Right cardiac atrium (tissue), 5 donors: ENCODE results near the gene MEX3A. TPM values are rescaled to one million over a fixed set of nuclear protein-coding genes. Genes with fewer than 3 reads are reported as not detected.

Experiments used
- ATAC-seq, 2 donors: fragments of 200-7000 bp; cut with Tn5 transposase; one replicate each; pipeline versions ENCODE4 v1.8.0 to v1.9.1; 2020; ENCODE audit warnings: moderate library complexity in 2 of 2, mild to moderate bottlenecking in 1 of 2
- DNase-seq, 3 donors: peaks; one replicate each; pipeline ENCODE4 v3.0.0-alpha.2; 2020
- H3K27ac ChIP-seq: one replicate; pipeline ENCODE4 v1.5.1; 2013; ENCODE audit warnings: mild to moderate bottlenecking, low read length, control low read depth, moderate library complexity
- H3K27me3 ChIP-seq: one replicate; pipeline ENCODE4 v1.6.1; 2013; ENCODE audit not compliant: control insufficient read depth, insufficient read depth
- H3K4me1 ChIP-seq: one replicate; pipeline ENCODE4 v1.6.1; 2013; ENCODE audit warnings: low read length; ENCODE audit not compliant: control insufficient read depth, insufficient read depth
- H3K4me3 ChIP-seq: one replicate; pipeline ENCODE4 v1.5.1; 2013; ENCODE audit warnings: low read length, control low read depth
- H3K9me3 ChIP-seq: one replicate; pipeline ENCODE4 v1.6.1; 2013; ENCODE audit warnings: low read length; ENCODE audit not compliant: control insufficient read depth
- WGBS: extraction: QIAGEN DNeasy Blood & Tissue Kit; methylation state at CpG from one replicate; pipeline ENCODE4 v1.1.7; 2013; 5-methylcytosine and 5-hydroxymethylcytosine counted together
- intact Hi-C, 4 donors: fragments of 100-400 bp; cut with DNase I; formaldehyde crosslinking; loops; one replicate each; pipeline versions ENCODE4 v1.11.0 to v1.14.0; 2022 to 2023
- polyA plus RNA-seq: library from polyadenylated mRNA; stranded (reverse); fragments of 200-250 nt; gene quantifications from one replicate; pipeline ENCODE4 v1.2.3, GENCODE V29; 2013
- total RNA-seq, 4 donors: library from RNA; stranded (reverse); fragmentation: NEBNext Ultra II Directional; extraction: Animal tissue kit (Norgen Biotek cat#: 25700); gene quantifications; one replicate each; pipeline ENCODE4 v1.2.1, GENCODE V29; 2021
- donor health status: healthy with polysubstance abuse.
- donor health status: DM: no; HTN: yes; CAD: no.
- donor health status: DM: no; HTN: no; CAD: no.
- donor health status: DM: no; HTN: yes; CAD: no; lungs with severe emphysema.
- donor health status: DM: yes; HTN: yes; CAD: no.

MEX3A gene
- total and polyA plus RNA-seq, 5 donors: 0.17 to 0.33 (median 0.20) TPM

- WGBS: 95% methylated on average over 2 of the region's 2 CpGs
- intact Hi-C loops: no loop called here
Measured at GRCh38 chr1:156064615-156065014, 17.6 kb downstream of the MEX3A start.

GRCh38 chr1:156063997-156064285 lies 18.3 kb downstream of the MEX3A start:
- DNase-seq: no peak
- H3K27me3 ChIP-seq: no peaks in the 10 kb centered on the region
- no peaks in the 10 kb centered on the region for H3K9me3 ChIP-seq
- H3K27ac ChIP-seq: no peak overlapping the region
- ATAC-seq: no peak
- intact Hi-C loops: no loop called here
- WGBS: 66% methylated on average over 2 of the region's 2 CpGs
- H3K4me1 ChIP-seq: no peaks in the 10 kb centered on the region
- H3K4me3 ChIP-seq: no peak overlapping the region

More at GRCh38 chr1:156064615-156065014, 17.6 kb downstream of the MEX3A start:
- Histone ChIP-seq H3K27ac (no peak overlapping the region), H3K9me3 (no peaks in the 10 kb centered on the region), H3K27me3 (no peaks in the 10 kb centered on the region), H3K4me3 (no peak overlapping the region), H3K4me1 (no peaks in the 10 kb centered on the region)
- no peak for ATAC-seq
- DNase-seq: no peak

- Histone ChIP-seq H3K27ac (no peak overlapping the region), H3K4me3 (no peak overlapping the region), H3K9me3 (no peaks in the 10 kb centered on the region), H3K27me3 (no peaks in the 10 kb centered on the region), H3K4me1 (no peaks in the 10 kb centered on the region)
- intact Hi-C loops: no loop called here
- ATAC-seq: no peak
- DNase-seq: no peak
- WGBS: 90% methylated on average over 3 of the region's 3 CpGs
Measured at GRCh38 chr1:156062189-156062588, 20.1 kb downstream of the MEX3A start.

- Histone ChIP-seq H3K27me3 (no peaks in the 10 kb centered on the region), H3K27ac (no peak within 1 kb of the TSS), H3K4me1 (no peaks in the 10 kb centered on the region), H3K4me3 (no peak within 1 kb of the TSS), H3K9me3 (no peaks in the 10 kb centered on the region)
- ATAC-seq (peak; percentile 10 to 15), DNase-seq (peak in 1 of 3 donors; percentile 18)
- intact Hi-C loops: no loop called here
- WGBS: 53% methylated on average over 11 of the region's 11 CpGs
Measured at GRCh38 chr1:156060937-156061636, 21.2 kb downstream of the MEX3A start, which contains the start of gene RAB25. RAB25 (plus strand) TSS chr1:156061160; CDS start chr1:156061401, 241 bp downstream.

- intact Hi-C loops: loop anchor here in 1 of 4 donors (10.0 kb wide), 1 partner anchor 52 kb away; no protein-coding TSS in a partner anchor
- H3K9me3 ChIP-seq: no peaks in the 10 kb centered on the region
- ATAC-seq (no peak), DNase-seq (no peak)
- H3K27me3 ChIP-seq: no peaks in the 10 kb centered on the region
- H3K27ac ChIP-seq: no peak overlapping the region
- no peak overlapping the region for H3K4me3 ChIP-seq
- 100% methylated on average over 1 of the region's 1 CpG for WGBS
- H3K4me1 ChIP-seq: no peaks in the 10 kb centered on the region
Measured at GRCh38 chr1:156056326-156056849, 25.9 kb downstream of the MEX3A start.

- Histone ChIP-seq H3K4me3 (peak overlapping the region; percentile 64), H3K9me3 (no peaks in the 10 kb centered on the region), H3K27me3 (no peaks in the 10 kb centered on the region), H3K27ac (peak overlapping the region; percentile 59), H3K4me1 (no peaks in the 10 kb centered on the region)
- no peak for ATAC-seq
- WGBS: 21% methylated on average over 17 of the region's 17 CpGs
- DNase-seq: no peak
- intact Hi-C loops: loop anchor here in 1 of 4 donors (10.0 kb wide), 1 partner anchor 51 kb away; no protein-coding TSS in a partner anchor
Measured at GRCh38 chr1:156055281-156056048, 26.8 kb downstream of the MEX3A start.

GRCh38 chr1:156054500-156055280 lies 27.6 kb downstream of the MEX3A start, which contains the start of gene LAMTOR2:
LAMTOR2 (plus strand) TSS chr1:156054782; CDS start chr1:156054890, 108 bp downstream.
- DNase-seq: peak; percentile 99 to 100 (median 99)
- Histone ChIP-seq H3K27ac (peak within 1 kb of the TSS; percentile 99), H3K4me3 (peak within 1 kb of the TSS; percentile 64), H3K4me1 (no peaks in the 10 kb centered on the region), H3K27me3 (no peaks in the 10 kb centered on the region), H3K9me3 (no peaks in the 10 kb centered on the region)
- intact Hi-C loops: loop anchor here in 1 of 4 donors (10.0 kb wide), 1 partner anchor 50 kb away; no protein-coding TSS in a partner anchor
- ATAC-seq: peak; percentile 92 to 94
- WGBS: under 1% methylated on average over 53 of the region's 53 CpGs

GRCh38 chr1:156053768-156054499 lies 28.3 kb downstream of the MEX3A start, which contains the start of gene UBQLN4:
UBQLN4 (minus strand) TSS chr1:156053798; CDS start chr1:156053701, 97 bp downstream.
- DNase-seq (peak; percentile 92 to 95 (median 95)), ATAC-seq (peak; percentile 78 to 82)
- Histone ChIP-seq H3K4me3 (peak within 1 kb of the TSS; percentile 64), H3K27me3 (no peaks in the 10 kb centered on the region), H3K9me3 (no peaks in the 10 kb centered on the region), H3K4me1 (no peaks in the 10 kb centered on the region), H3K27ac (peak within 1 kb of the TSS; percentile 99)
- WGBS: under 1% methylated on average over 47 of the region's 49 CpGs
- intact Hi-C loops: loop anchor here in 1 of 4 donors (10.0 kb wide), 1 partner anchor 49 kb away; no protein-coding TSS in a partner anchor

- H3K27me3 ChIP-seq: no peaks in the 10 kb centered on the region
- ATAC-seq (peak; percentile 3 to 11), DNase-seq (peak; percentile 72 to 87 (median 86))
- H3K9me3 ChIP-seq: no peaks in the 10 kb centered on the region
- intact Hi-C loops: loop anchor here in 1 of 4 donors (10.0 kb wide), 1 partner anchor 48 kb away; no protein-coding TSS in a partner anchor
- peak overlapping the region; percentile 87 for H3K27ac ChIP-seq
- H3K4me1 ChIP-seq: no peaks in the 10 kb centered on the region
- H3K4me3 ChIP-seq: peak overlapping the region; percentile 64
- under 1% methylated on average over 57 of the region's 63 CpGs for WGBS
Measured at GRCh38 chr1:156052862-156053767, 29.1 kb downstream of the MEX3A start.
